Esophagus muscularis mucosa (tissue), 4 donors: ENCODE data around the gene RSBN1L. TPM values are rescaled to one million over a fixed set of nuclear protein-coding genes. Genes with fewer than 3 reads are reported as not detected.
"Not testable (repeated sequence)": the region's sequence is repeated elsewhere in the genome, so short reads cannot be mapped to it uniquely, and the experiment has no call there.

Source experiments
- DNase-seq: peaks from one replicate; pipeline ENCODE4 v3.0.0-alpha.2; 2017; ENCODE audit errors: extremely low spot score
- H3K27ac ChIP-seq, 4 donors: fragments of 200-600 bp; sonication (generic); replicated peaks in 1 of 4; 1 replicate in 3 of 4; 2 replicates in 1 of 4; pipeline ENCODE4 v1.5.1; 2016 to 2019; ENCODE audit warnings: mild to moderate bottlenecking in 1 of 4
- H3K27me3 ChIP-seq, 4 donors: fragments of 200-600 bp; sonication (generic); one replicate each; pipeline versions ENCODE4 v1.5.1 to v1.6.0; 2016 to 2019
- H3K36me3 ChIP-seq, 4 donors: fragments of 200-600 bp; sonication (generic); one replicate each; pipeline ENCODE4 v1.5.1; 2016 to 2019
- H3K4me1 ChIP-seq, 4 donors: fragments of 200-600 bp; sonication (generic); one replicate each; pipeline ENCODE4 v1.5.1; 2016 to 2019
- H3K4me3 ChIP-seq, 4 donors: fragments of 200-600 bp; sonication (generic); 1 replicate in 2 of 4; 2 replicates in 2 of 4; pipeline ENCODE4 v1.5.1; 2016 to 2019; ENCODE audit warnings: mild to moderate bottlenecking in 4 of 4, moderate library complexity in 1 of 4
- H3K9me3 ChIP-seq, 4 donors: fragments of 200-600 bp; sonication (generic); 1 replicate in 3 of 4; 2 replicates in 1 of 4; pipeline ENCODE4 v1.5.1; 2016 to 2019
- EP300 ChIP-seq: sonication (generic); formaldehyde crosslinking; IDR thresholded peaks from one replicate; pipeline ENCODE4 v1.6.1; 2017; ENCODE audit warnings: antibody characterized with exemption
- POLR2A ChIP-seq: fragments of 450-650 bp; IDR thresholded peaks from one replicate; pipeline ENCODE4 v1.6.1; 2017; ENCODE audit warnings: antibody characterized with exemption, moderate library complexity, mild to moderate bottlenecking, low read depth
- POLR2AphosphoS5 ChIP-seq, 2 donors: sonication (generic); formaldehyde crosslinking; IDR thresholded peaks; one replicate each; pipeline ENCODE4 v1.6.1; 2017; ENCODE audit warnings: antibody characterized with exemption in 2 of 2
- WGBS: methylation state at CpG from one replicate; pipeline ENCODE4 v1.1.5; 2018; 5-methylcytosine and 5-hydroxymethylcytosine counted together
- intact Hi-C: fragments of 100-400 bp; cut with DNase I; formaldehyde crosslinking; loops from one replicate; pipeline ENCODE4 v1.15.1; 2023
- total RNA-seq, 4 donors: library from RNA; depleted of rRNA; stranded (reverse); fragments of >200 nt; gene quantifications; one replicate each; pipeline versions ENCODE4 v1.1.0 to v1.2.1, GENCODE V29; 2016
- TF ChIP-seq, protein P1 (sequence below), 3 experiments: fragments of 200-600 bp in 2 of 3; fragments of 450-650 bp in 1 of 3; sonication (generic) in 2 of 3; IDR thresholded peaks; one replicate each; pipeline ENCODE4 v1.5.1; 2017 to 2019; ENCODE audit warnings: antibody characterized with exemption in 3 of 3, mild to moderate bottlenecking in 2 of 3, moderate library complexity in 1 of 3

Gene RSBN1L
- total RNA-seq, 4 donors from 2014 or later = 17.0 to 36.5 (median 25.9) TPM

DNA sequence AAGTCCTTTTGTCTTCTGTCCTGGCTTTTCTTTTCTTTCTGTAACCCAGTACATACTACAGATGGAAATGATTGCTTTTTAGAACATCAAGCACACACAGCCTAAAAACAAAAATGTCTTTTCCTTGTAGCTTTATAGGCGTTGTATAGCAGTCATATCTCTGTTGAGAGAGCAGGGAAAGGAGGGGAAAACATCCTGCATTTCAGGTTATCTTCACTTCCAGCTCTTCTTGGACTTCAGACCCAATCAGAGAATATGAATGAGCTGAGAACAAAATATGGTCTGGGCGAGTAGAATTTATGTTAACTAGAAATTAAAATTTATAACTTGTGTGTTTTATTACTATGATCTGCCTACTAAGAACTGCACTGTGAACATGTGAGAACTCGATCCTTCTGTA is 87.3 kb downstream of the RSBN1L start:
- intact Hi-C loops = no loop called here
- no peaks in the 10 kb centered on the region for H3K27me3 ChIP-seq
- H3K4me1 ChIP-seq = peaks cover 0 to 5% (median 0%) of the 10 kb centered on the region in 4 donors
- no peak overlapping the region for H3K4me3 ChIP-seq
- 94% methylated on average over 3 of the region's 3 CpGs for WGBS
- TF ChIP-seq, protein P1, sequence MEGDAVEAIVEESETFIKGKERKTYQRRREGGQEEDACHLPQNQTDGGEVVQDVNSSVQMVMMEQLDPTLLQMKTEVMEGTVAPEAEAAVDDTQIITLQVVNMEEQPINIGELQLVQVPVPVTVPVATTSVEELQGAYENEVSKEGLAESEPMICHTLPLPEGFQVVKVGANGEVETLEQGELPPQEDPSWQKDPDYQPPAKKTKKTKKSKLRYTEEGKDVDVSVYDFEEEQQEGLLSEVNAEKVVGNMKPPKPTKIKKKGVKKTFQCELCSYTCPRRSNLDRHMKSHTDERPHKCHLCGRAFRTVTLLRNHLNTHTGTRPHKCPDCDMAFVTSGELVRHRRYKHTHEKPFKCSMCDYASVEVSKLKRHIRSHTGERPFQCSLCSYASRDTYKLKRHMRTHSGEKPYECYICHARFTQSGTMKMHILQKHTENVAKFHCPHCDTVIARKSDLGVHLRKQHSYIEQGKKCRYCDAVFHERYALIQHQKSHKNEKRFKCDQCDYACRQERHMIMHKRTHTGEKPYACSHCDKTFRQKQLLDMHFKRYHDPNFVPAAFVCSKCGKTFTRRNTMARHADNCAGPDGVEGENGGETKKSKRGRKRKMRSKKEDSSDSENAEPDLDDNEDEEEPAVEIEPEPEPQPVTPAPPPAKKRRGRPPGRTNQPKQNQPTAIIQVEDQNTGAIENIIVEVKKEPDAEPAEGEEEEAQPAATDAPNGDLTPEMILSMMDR (IDR thresholded peaks at IDR 0.05) = no peak
- TF ChIP-seq POLR2A = no peak
- no peak for TF ChIP-seq POLR2AphosphoS5 (IDR thresholded peaks at IDR 0.05)
- no peak for TF ChIP-seq EP300
- no peak for DNase-seq
- no peak overlapping the region for H3K27ac ChIP-seq
- no peaks in the 10 kb centered on the region for H3K9me3 ChIP-seq
- peaks cover 4 to 27% (median 15%) of the 10 kb centered on the region in 4 donors for H3K36me3 ChIP-seq

DNA sequence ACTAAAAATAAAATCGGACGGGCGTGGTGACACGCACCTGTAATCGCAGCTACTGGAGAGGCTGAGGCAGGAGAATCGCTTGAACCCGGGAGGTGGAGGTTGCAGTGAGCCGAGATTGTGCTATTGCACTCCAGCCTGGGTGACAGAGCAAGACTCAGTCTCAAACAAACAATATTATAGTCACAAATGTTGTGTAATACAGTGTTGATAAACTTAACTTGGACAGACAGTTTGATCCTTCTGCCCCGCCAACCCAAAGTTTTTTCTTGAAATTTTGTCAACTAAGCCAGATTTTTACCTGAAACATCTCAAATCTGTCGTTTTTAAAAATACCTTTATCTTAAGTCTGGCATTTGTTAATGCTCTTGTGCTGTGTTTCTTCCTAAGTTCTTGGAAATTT is 88.2 kb downstream of the RSBN1L start:
- H3K4me3 ChIP-seq, H3K27ac ChIP-seq, H3K4me1 ChIP-seq, H3K27me3 ChIP-seq, H3K9me3 ChIP-seq, DNase-seq, intact Hi-C loops: not testable (repeated sequence)
- H3K36me3 ChIP-seq = peaks cover 0 to 19% (median 9%) of the 10 kb centered on the region in 4 donors
- WGBS = 92% methylated on average over 10 of the region's 10 CpGs

DNA sequence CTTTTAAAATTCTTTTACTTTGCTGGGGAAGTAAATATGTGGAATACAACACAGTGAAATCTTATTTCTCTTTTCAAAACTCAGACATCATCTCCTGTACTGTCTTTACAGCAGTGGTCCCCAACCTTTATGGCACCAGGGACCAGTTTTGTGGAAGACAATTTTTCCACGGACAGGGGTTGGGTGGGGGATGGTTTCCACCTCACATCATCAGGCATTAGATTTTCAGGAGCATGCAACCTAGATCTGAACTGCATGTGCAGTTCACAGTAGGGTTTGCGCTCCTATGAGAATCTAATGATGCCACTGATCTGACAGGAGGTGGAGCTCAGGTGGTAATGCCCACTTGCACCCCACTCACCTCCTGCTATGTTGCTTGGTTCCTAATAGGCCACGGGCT is 89.8 kb downstream of the RSBN1L start:
- Histone ChIP-seq H3K27me3 (no peaks in the 10 kb centered on the region), H3K4me3 (no peak overlapping the region), H3K9me3 (no peaks in the 10 kb centered on the region), H3K4me1 (no peaks in the 10 kb centered on the region), H3K27ac (no peak overlapping the region), H3K36me3 (peaks cover 0 to 13% (median 3%) of the 10 kb centered on the region in 4 donors)
- no peak for DNase-seq
- WGBS = 100% methylated on average over 3 of the region's 3 CpGs
- TF ChIP-seq, protein P1 (IDR thresholded peaks at IDR 0.05) = no peak
- intact Hi-C loops = no loop called here

DNA sequence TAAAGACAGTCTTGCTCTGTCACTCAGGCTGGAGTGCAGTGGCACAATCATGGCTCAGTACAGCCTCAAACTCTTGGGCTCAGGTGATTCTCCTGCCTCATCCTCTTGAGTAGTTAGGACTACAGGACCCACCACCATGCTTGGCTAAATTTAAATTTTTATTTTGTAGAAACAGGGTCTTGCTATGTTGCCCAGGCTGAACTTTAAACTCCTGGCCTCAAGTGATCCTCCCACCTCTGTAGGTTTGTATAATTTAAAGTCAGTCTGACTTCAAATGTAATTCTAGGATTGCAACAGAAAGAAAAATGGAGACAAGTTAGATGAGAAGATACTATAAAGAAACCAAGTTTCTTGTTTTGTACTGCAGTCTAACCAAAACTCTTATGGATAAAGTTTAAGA is 90.5 kb downstream of the RSBN1L start:
- Histone ChIP-seq H3K36me3 (peaks cover 0 to 8% (median 3%) of the 10 kb centered on the region in 4 donors), H3K27ac (no peak overlapping the region), H3K4me3 (no peak overlapping the region), H3K9me3 (no peaks in the 10 kb centered on the region), H3K27me3 (no peaks in the 10 kb centered on the region), H3K4me1 (no peaks in the 10 kb centered on the region)
- intact Hi-C loops = no loop called here
- no peak for DNase-seq
- TF ChIP-seq POLR2AphosphoS5 (IDR thresholded peaks at IDR 0.05) = no peak
- TF ChIP-seq, protein P1 (IDR thresholded peaks at IDR 0.05) = no peak
- TF ChIP-seq EP300 = no peak
- TF ChIP-seq POLR2A = no peak

DNA sequence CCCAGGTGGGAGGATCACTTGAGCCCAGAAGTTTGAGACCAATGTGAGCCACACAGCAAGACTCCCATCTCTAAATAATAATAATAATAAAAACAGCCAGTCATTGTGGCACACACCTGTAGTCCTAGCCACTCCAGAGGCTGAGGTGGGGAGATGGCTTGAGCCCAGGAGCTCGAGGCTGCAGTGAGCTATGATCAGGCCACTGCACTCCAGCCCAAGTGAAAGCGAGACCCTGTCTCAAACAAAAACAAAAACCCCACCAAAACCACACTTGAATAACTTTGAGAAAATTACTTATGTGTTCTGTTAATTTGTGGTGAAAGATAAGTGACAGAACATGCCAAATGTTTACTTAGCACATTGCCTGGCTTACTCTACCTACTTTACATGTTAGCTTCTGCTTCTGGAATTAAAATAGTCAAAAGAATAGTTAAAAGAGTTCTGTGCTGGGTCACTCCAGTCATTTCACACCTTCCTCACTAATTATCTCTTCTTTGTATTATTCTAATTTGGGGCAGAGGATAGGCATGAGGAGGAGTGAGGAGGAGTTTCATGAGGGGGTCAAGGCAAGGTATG is 92.2 kb downstream of the RSBN1L start:
- Histone ChIP-seq H3K27ac (no peak overlapping the region), H3K36me3 (peaks cover 0 to 11% (median 2%) of the 10 kb centered on the region in 4 donors), H3K27me3 (no peaks in the 10 kb centered on the region), H3K4me1 (peaks cover 0 to 3% (median 0%) of the 10 kb centered on the region in 4 donors), H3K4me3 (no peak overlapping the region), H3K9me3 (no peaks in the 10 kb centered on the region)
- intact Hi-C loops = no loop called here
- no peak for DNase-seq
- TF ChIP-seq, protein P1 (IDR thresholded peaks at IDR 0.05) = no peak
- TF ChIP-seq POLR2A = no peak
- no peak for TF ChIP-seq POLR2AphosphoS5 (IDR thresholded peaks at IDR 0.05)
- no peak for TF ChIP-seq EP300
- 89% methylated on average over 2 of the region's 2 CpGs for WGBS
